Breast epithelium (tissue), 4 donors: ENCODE data around the gene RTKN2. TPM values are rescaled to one million over a fixed set of nuclear protein-coding genes. Genes with fewer than 3 reads are reported as not detected.

Experiments
- DNase-seq, 2 donors: peaks; one replicate each; pipeline ENCODE4 v3.0.0-alpha.2; 2019; ENCODE audit warnings: low spot score in 2 of 2
- H3K27ac ChIP-seq, 2 donors: fragments of 200-600 bp; sonication (generic) in 1 of 2; one replicate each; pipeline ENCODE4 v1.5.1; 2016 to 2019; ENCODE audit warnings: mild to moderate bottlenecking in 1 of 2
- H3K27me3 ChIP-seq, 2 donors: fragments of 200-600 bp; sonication (generic) in 1 of 2; one replicate each; pipeline versions ENCODE4 v1.5.1 to v1.6.0; 2017 to 2019; ENCODE audit warnings: control low read depth in 1 of 2, mild to moderate bottlenecking in 1 of 2
- H3K36me3 ChIP-seq: fragments of 200-600 bp; one replicate; pipeline ENCODE4 v1.5.1; 2019
- H3K4me1 ChIP-seq, 2 donors: fragments of 200-600 bp; sonication (generic); one replicate each; pipeline ENCODE4 v1.5.1; 2016 to 2019; ENCODE audit warnings: control low read depth in 1 of 2
- H3K4me3 ChIP-seq, 3 donors: fragments of 200-600 bp; sonication (generic); 1 replicate in 2 of 3; 2 replicates in 1 of 3; pipeline ENCODE4 v1.5.1; 2016 to 2019; ENCODE audit warnings: mild to moderate bottlenecking in 3 of 3, moderate library complexity in 2 of 3
- H3K9me3 ChIP-seq, 2 donors: fragments of 200-600 bp; sonication (generic) in 1 of 2; one replicate each; pipeline ENCODE4 v1.5.1; 2016 to 2019; ENCODE audit warnings: control low read depth in 1 of 2
- CTCF ChIP-seq, 3 donors: fragments of 450-650 bp; IDR thresholded peaks; one replicate each; pipeline ENCODE4 v1.5.1; 2016 to 2017; ENCODE audit warnings: antibody characterized with exemption in 3 of 3, mild to moderate bottlenecking in 3 of 3, moderate library complexity in 3 of 3
- POLR2A ChIP-seq: fragments of 450-650 bp; IDR thresholded peaks from one replicate; pipeline ENCODE4 v1.6.1; 2016; ENCODE audit warnings: antibody characterized with exemption, mild to moderate bottlenecking, moderate library complexity
- POLR2AphosphoS5 ChIP-seq, 3 donors: sonication (generic); formaldehyde crosslinking; IDR thresholded peaks; one replicate each; pipeline ENCODE4 v1.6.1; 2017; ENCODE audit warnings: antibody characterized with exemption in 3 of 3
- intact Hi-C: fragments of 100-400 bp; cut with DNase I; formaldehyde crosslinking; loops from one replicate; pipeline ENCODE4 v1.15.1; 2023; ENCODE audit warnings: low total_unique reads
- total RNA-seq, 3 donors: library from RNA; depleted of rRNA; stranded (reverse); fragments of >200 nt; gene quantifications; one replicate each; pipeline ENCODE4 v1.1.0, GENCODE V29; 2016

RTKN2 gene, protein sequence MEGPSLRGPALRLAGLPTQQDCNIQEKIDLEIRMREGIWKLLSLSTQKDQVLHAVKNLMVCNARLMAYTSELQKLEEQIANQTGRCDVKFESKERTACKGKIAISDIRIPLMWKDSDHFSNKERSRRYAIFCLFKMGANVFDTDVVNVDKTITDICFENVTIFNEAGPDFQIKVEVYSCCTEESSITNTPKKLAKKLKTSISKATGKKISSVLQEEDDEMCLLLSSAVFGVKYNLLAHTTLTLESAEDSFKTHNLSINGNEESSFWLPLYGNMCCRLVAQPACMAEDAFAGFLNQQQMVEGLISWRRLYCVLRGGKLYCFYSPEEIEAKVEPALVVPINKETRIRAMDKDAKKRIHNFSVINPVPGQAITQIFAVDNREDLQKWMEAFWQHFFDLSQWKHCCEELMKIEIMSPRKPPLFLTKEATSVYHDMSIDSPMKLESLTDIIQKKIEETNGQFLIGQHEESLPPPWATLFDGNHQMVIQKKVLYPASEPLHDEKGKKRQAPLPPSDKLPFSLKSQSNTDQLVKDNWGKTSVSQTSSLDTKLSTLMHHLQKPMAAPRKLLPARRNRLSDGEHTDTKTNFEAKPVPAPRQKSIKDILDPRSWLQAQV
- total RNA-seq, result 1 to 10 TPM in 1 of 3 donors, under 1 TPM in 2; 0.16 to 1.3 (median 0.98) TPM

DNA sequence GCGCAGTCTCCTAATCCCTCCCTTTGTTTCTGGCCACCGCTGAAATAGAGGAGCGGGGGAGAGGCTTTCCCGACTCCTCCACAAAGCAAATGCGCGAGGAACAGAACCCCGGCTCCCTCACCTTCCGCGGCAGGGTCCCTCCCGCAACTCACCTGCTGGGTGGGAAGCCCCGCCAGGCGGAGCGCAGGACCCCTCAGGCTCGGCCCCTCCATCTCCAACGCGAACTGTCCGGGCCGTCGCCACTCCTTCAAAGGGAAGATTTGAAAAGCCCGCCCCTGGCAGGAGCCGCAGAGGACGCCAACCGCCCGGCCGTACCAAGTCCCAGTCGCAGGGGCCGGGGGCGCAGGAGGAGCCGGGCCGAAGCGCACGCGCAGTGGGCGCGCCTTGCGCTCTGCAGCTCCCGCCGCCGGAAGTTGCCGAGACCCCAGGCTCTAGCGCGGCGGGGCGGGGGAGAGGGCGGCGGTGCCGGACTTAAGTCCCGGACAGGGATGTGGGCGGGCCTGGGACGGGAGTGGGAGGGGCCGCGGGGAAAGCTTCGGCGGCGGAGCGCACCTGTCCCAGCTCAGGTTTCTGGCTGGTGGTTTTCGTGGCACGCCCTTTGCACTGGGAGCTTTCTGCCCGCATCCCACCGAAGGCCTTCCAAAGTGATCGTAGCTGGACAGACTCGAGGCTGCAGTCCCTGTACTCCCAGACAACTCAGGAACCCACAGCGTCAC lies at the start of gene RTKN2:
TSS of gene RTKN2 (minus strand) at position 446 of the 716 bp plus-strand sequence. CDS start at position 212, 234 bp downstream.
- H3K9me3 ChIP-seq, result no peaks in the 10 kb centered on the region
- no peaks in the 10 kb centered on the region for H3K4me1 ChIP-seq
- DNase-seq, result peak; percentile 71 to 80
- no peaks in the 10 kb centered on the region for H3K36me3 ChIP-seq
- TF ChIP-seq POLR2A (no peak), POLR2AphosphoS5 (IDR thresholded peaks at IDR 0.05) (peak in 2 of 3 donors; percentile 31 to 35)
- peak within 1 kb of the TSS; percentile 69 to 95 (median 73) for H3K4me3 ChIP-seq
- H3K27ac ChIP-seq, result peak within 1 kb of the TSS; percentile 56 to 57
- no peaks in the 10 kb centered on the region for H3K27me3 ChIP-seq
- intact Hi-C loops, result no loop called here

GRCh38 chr10:62317257-62317656 lies 48.6 kb upstream of the RTKN2 start:
- intact Hi-C loops, result no loop called here
- Histone ChIP-seq H3K36me3 (no peaks in the 10 kb centered on the region), H3K4me3 (no peak overlapping the region), H3K9me3 (no peaks in the 10 kb centered on the region), H3K4me1 (no peaks in the 10 kb centered on the region), H3K27ac (no peak overlapping the region), H3K27me3 (no peaks in the 10 kb centered on the region)
- no peak for DNase-seq
- TF ChIP-seq POLR2AphosphoS5 (IDR thresholded peaks at IDR 0.05), result no peak
- TF ChIP-seq POLR2A, result no peak
- TF ChIP-seq CTCF (IDR thresholded peaks at IDR 0.05), result no peak

DNA sequence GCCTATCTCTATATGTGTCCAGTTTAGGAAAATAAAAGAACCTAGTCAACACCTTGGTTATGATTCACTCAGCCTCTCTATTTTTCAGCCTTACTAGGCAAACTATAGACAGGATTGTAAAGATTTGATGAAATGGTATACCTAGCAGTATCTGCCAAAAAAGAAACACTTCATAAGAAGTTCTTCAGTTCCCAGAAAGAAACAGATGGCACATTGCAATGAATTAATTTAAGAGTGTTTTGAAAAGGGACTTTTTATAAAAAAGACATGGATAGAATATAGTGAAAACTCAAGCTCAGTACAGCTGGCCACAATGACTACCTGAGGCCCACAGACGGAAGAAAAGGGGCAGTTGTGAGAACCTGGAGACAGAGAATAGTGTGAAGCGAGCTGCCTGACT lies 40.6 kb upstream of the RTKN2 start:
- Histone ChIP-seq H3K36me3 (no peaks in the 10 kb centered on the region), H3K9me3 (no peaks in the 10 kb centered on the region), H3K27me3 (no peaks in the 10 kb centered on the region), H3K27ac (no peak overlapping the region), H3K4me1 (no peaks in the 10 kb centered on the region), H3K4me3 (no peak overlapping the region)
- intact Hi-C loops, result loop anchor here (5.0 kb wide), 1 partner anchor 582 kb away; no protein-coding TSS in a partner anchor
- TF ChIP-seq POLR2AphosphoS5 (IDR thresholded peaks at IDR 0.05) (no peak), CTCF (IDR thresholded peaks at IDR 0.05) (no peak), POLR2A (no peak)
- DNase-seq, result no peak

DNA sequence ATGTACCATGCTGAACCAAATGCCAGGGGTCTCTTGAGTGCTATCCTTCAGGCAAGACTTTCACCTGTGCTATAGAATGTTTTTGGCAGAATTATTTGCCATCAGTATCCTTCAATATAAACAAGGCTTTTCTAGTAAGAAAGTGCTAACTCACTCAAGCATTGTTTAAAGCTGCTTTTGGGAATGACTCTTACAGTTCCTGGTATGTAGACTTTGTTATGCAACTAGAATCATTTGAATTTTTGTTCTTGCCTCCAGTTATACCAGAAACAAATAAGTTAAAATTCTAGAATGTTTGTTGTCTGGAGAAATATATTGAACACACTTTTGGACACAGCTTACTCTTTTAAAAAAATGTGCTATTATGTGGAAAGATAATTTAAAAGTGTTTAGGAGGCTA lies 39.5 kb upstream of the RTKN2 start:
- no peak overlapping the region for H3K4me3 ChIP-seq
- no peak for DNase-seq
- H3K36me3 ChIP-seq, result no peaks in the 10 kb centered on the region
- no peaks in the 10 kb centered on the region for H3K4me1 ChIP-seq
- no peak overlapping the region for H3K27ac ChIP-seq
- H3K9me3 ChIP-seq, result no peaks in the 10 kb centered on the region
- TF ChIP-seq POLR2A (no peak), POLR2AphosphoS5 (IDR thresholded peaks at IDR 0.05) (no peak), CTCF (IDR thresholded peaks at IDR 0.05) (no peak)
- intact Hi-C loops, result loop anchor here (5.0 kb wide), 1 partner anchor 581 kb away; no protein-coding TSS in a partner anchor
- no peaks in the 10 kb centered on the region for H3K27me3 ChIP-seq

GRCh38 chr10:62307635-62308034 lies 39.0 kb upstream of the RTKN2 start:
- no peaks in the 10 kb centered on the region for H3K27me3 ChIP-seq
- no peaks in the 10 kb centered on the region for H3K9me3 ChIP-seq
- no peak for DNase-seq
- H3K36me3 ChIP-seq, result no peaks in the 10 kb centered on the region
- no peak overlapping the region for H3K4me3 ChIP-seq
- H3K4me1 ChIP-seq, result no peaks in the 10 kb centered on the region
- TF ChIP-seq POLR2AphosphoS5 (IDR thresholded peaks at IDR 0.05) (no peak), CTCF (IDR thresholded peaks at IDR 0.05) (no peak)
- intact Hi-C loops, result loop anchor here (5.0 kb wide), 1 partner anchor 580 kb away; no protein-coding TSS in a partner anchor
- no peak overlapping the region for H3K27ac ChIP-seq
